Esophagus squamous epithelium (tissue), 5 donors: ENCODE measurements around the gene NADK2. TPM values are rescaled to one million over a fixed set of nuclear protein-coding genes. Genes with fewer than 3 reads are reported as not detected.
A peak's percentile ranks its signal among the peaks of the same experiment; 100 is the strongest.

Experiments used
- DNase-seq: peaks from one replicate; lab custom pipeline; 2025; lab: John Stamatoyannopoulos, UW
- H3K27ac ChIP-seq, 4 donors: fragments of 200-600 bp; sonication (generic); one replicate each; pipeline ENCODE4 v1.5.1; 2016 to 2019; ENCODE audit warnings: mild to moderate bottlenecking in 1 of 4
- H3K27me3 ChIP-seq, 4 donors: fragments of 200-600 bp; sonication (generic); 1 replicate in 3 of 4; 2 replicates in 1 of 4; pipeline versions ENCODE4 v1.5.1 to v1.6.0; 2017 to 2021; ENCODE audit warnings: antibody characterized with exemption in 1 of 4
- H3K36me3 ChIP-seq, 3 donors: fragments of 200-600 bp; sonication (generic); one replicate each; pipeline ENCODE4 v1.5.1; 2016 to 2019
- H3K4me1 ChIP-seq, 3 donors: fragments of 200-600 bp; sonication (generic); one replicate each; pipeline ENCODE4 v1.5.1; 2017 to 2019
- H3K4me3 ChIP-seq, 4 donors: fragments of 200-600 bp; sonication (generic); 1 replicate in 3 of 4; 2 replicates in 1 of 4; pipeline ENCODE4 v1.5.1; 2016 to 2019; ENCODE audit warnings: mild to moderate bottlenecking in 2 of 4, moderate library complexity in 1 of 4
- H3K9me3 ChIP-seq, 3 donors: fragments of 200-600 bp; sonication (generic); one replicate each; pipeline ENCODE4 v1.5.1; 2016 to 2019
- CTCF ChIP-seq, 6 experiments: fragments of 450-650 bp in 4 of 6; fragments of 200-600 bp in 2 of 6; sonication (generic) in 2 of 6; IDR thresholded peaks; one replicate each; pipeline ENCODE4 v1.5.1; 2016 to 2019; ENCODE audit warnings: antibody characterized with exemption in 6 of 6, mild to moderate bottlenecking in 4 of 6, moderate library complexity in 4 of 6
- POLR2A ChIP-seq, 4 donors: fragments of 450-650 bp; IDR thresholded peaks; one replicate each; pipeline ENCODE4 v1.6.1; 2017; ENCODE audit warnings: antibody characterized with exemption in 4 of 4, mild to moderate bottlenecking in 4 of 4, moderate library complexity in 3 of 4
- WGBS, 2 donors: methylation state at CpG; one replicate each; pipeline ENCODE4 v1.1.5; 2018; 5-methylcytosine and 5-hydroxymethylcytosine counted together
- intact Hi-C: fragments of 100-400 bp; cut with DNase I; formaldehyde crosslinking; loops from one replicate; pipeline ENCODE4 v1.15.0; 2022
- total RNA-seq, 4 donors: library from RNA; depleted of rRNA; stranded (reverse); fragments of >200 nt; gene quantifications; one replicate each; pipeline ENCODE4 v1.1.0, GENCODE V29; 2016
- donor health status: DM: yes; HTN: yes; CAD: no.

Gene NADK2
- total RNA-seq, 4 donors from 2014 or later = 9.0 to 19.6 (median 15.4) TPM

- Histone ChIP-seq H3K4me1 (no peaks in the 10 kb centered on the region), H3K27me3 (no peaks in the 10 kb centered on the region), H3K9me3 (no peaks in the 10 kb centered on the region), H3K4me3 (no peak overlapping the region), H3K36me3 (no peaks in the 10 kb centered on the region), H3K27ac (no peak overlapping the region)
- TF ChIP-seq POLR2A (IDR thresholded peaks at IDR 0.05) (no peak), CTCF (IDR thresholded peaks at IDR 0.05) (no peak)
- WGBS, 2 donors = 79 to 81% methylated on average over 6 of the region's 6 CpGs
- DNase-seq = no peak
- intact Hi-C loops = no loop called here
These were observed 19.5 kb upstream of the NADK2 start for GRCh38 chr5:36261186-36261585.

- WGBS, 2 donors = 65 to 70% methylated on average over 4 of the region's 4 CpGs
- no peak for DNase-seq
- Histone ChIP-seq H3K9me3 (no peaks in the 10 kb centered on the region), H3K4me1 (no peaks in the 10 kb centered on the region), H3K4me3 (no peak overlapping the region), H3K27me3 (no peaks in the 10 kb centered on the region), H3K36me3 (no peaks in the 10 kb centered on the region), H3K27ac (peak overlapping the region in 1 of 4 donors; percentile 36)
- intact Hi-C loops = no loop called here
- no peak for TF ChIP-seq CTCF (IDR thresholded peaks at IDR 0.05)
- no peak for TF ChIP-seq POLR2A (IDR thresholded peaks at IDR 0.05)
These were observed 11.8 kb upstream of the NADK2 start for GRCh38 chr5:36253575-36253974.

GRCh38 chr5:36252722-36253365, 11.1 kb upstream of the NADK2 start:
- H3K27ac ChIP-seq = peak overlapping the region in 1 of 4 donors; percentile 36
- no peaks in the 10 kb centered on the region for H3K9me3 ChIP-seq
- no peaks in the 10 kb centered on the region for H3K36me3 ChIP-seq
- 59 to 61% methylated on average over 3 of the region's 3 CpGs for WGBS, 2 donors
- no peaks in the 10 kb centered on the region for H3K27me3 ChIP-seq
- intact Hi-C loops = no loop called here
- H3K4me3 ChIP-seq = no peak overlapping the region
- H3K4me1 ChIP-seq = no peaks in the 10 kb centered on the region
- no peak for TF ChIP-seq POLR2A (IDR thresholded peaks at IDR 0.05)
- TF ChIP-seq CTCF (IDR thresholded peaks at IDR 0.05) = no peak
- DNase-seq = no peak

GRCh38 chr5:36251218-36251617, 9.5 kb upstream of the NADK2 start:
- intact Hi-C loops = no loop called here
- H3K27ac ChIP-seq = no peak overlapping the region
- H3K27me3 ChIP-seq = no peaks in the 10 kb centered on the region
- 81 to 83% methylated on average over 3 of the region's 3 CpGs for WGBS, 2 donors
- H3K4me3 ChIP-seq = no peak overlapping the region
- no peak for DNase-seq
- TF ChIP-seq POLR2A (IDR thresholded peaks at IDR 0.05) (no peak), CTCF (IDR thresholded peaks at IDR 0.05) (no peak)
- no peaks in the 10 kb centered on the region for H3K36me3 ChIP-seq
- no peaks in the 10 kb centered on the region for H3K9me3 ChIP-seq
- no peaks in the 10 kb centered on the region for H3K4me1 ChIP-seq

GRCh38 chr5:36250427-36250826, 8.7 kb upstream of the NADK2 start:
- DNase-seq = no peak
- Histone ChIP-seq H3K27me3 (no peaks in the 10 kb centered on the region), H3K4me1 (no peaks in the 10 kb centered on the region), H3K36me3 (no peaks in the 10 kb centered on the region), H3K27ac (no peak overlapping the region), H3K4me3 (no peak overlapping the region), H3K9me3 (no peaks in the 10 kb centered on the region)
- 79 to 85% methylated on average over 4 of the region's 4 CpGs for WGBS, 2 donors
- intact Hi-C loops = no loop called here
- TF ChIP-seq CTCF (IDR thresholded peaks at IDR 0.05) (no peak), POLR2A (IDR thresholded peaks at IDR 0.05) (no peak)
